Testis (tissue), 2 donors: Measurements from ENCODE around the gene EXD3.

Experiments
- CTCF ChIP-seq, 3 experiments: fragments of 450-650 bp in 2 of 3; fragments of 200-600 bp in 1 of 3; sonication (generic) in 1 of 3; IDR thresholded peaks; one replicate each; pipeline ENCODE4 v1.5.1; 2016 to 2019; ENCODE audit warnings: antibody characterized with exemption in 3 of 3, mild to moderate bottlenecking in 2 of 3, moderate library complexity in 1 of 3
- POLR2A ChIP-seq: fragments of 450-650 bp; IDR thresholded peaks from one replicate; pipeline ENCODE4 v1.6.1; 2017; ENCODE audit warnings: antibody characterized with exemption, mild to moderate bottlenecking, moderate library complexity

GRCh38 chr9:137452006-137452760 is 29.2 kb upstream of the EXD3 start:
- TF ChIP-seq CTCF (IDR thresholded peaks at IDR 0.05), result no peak
- no peak for TF ChIP-seq POLR2A
